Kidney epithelial cell (primary cell): ENCODE results near the gene OXSM. TPM values are rescaled to one million over a fixed set of nuclear protein-coding genes. Genes with fewer than 3 reads are reported as not detected.

Experiments used
- DNase-seq: peaks from one replicate; pipeline ENCODE4 v3.0.0-alpha.2; 2010; ENCODE audit warnings: low read depth
- H3K27me3 ChIP-seq: 2 replicates; pipeline ENCODE4 v1.6.0; 2011; ENCODE audit warnings: low read length; ENCODE audit not compliant: control insufficient read depth, insufficient read depth
- H3K36me3 ChIP-seq: 2 replicates; pipeline ENCODE4 v1.5.1; 2011; ENCODE audit warnings: low read length; ENCODE audit not compliant: control insufficient read depth, insufficient read depth
- H3K4me3 ChIP-seq: 2 replicates; pipeline ENCODE4 v1.5.1; 2011; ENCODE audit warnings: low read depth, mild to moderate bottlenecking, control low read depth, low read length
- CTCF ChIP-seq: IDR thresholded peaks from 2 replicates; pipeline ENCODE4 v1.5.1; 2011; ENCODE audit warnings: mild to moderate bottlenecking, moderate library complexity, low read length, control low read depth, inconsistent platforms; ENCODE audit not compliant: insufficient read depth, poor library complexity, severe bottlenecking
- total RNA-seq: library from RNA; depleted of rRNA; stranded (reverse); fragments of >200 nt; gene quantifications from 2 replicates; pipeline ENCODE4 v1.2.3, GENCODE V29; 2015

OXSM gene
- total RNA-seq, 1 donor from 2014 or later, result 15.1 TPM

- Histone ChIP-seq H3K27me3 (no peaks in the 10 kb centered on the region), H3K36me3 (no peaks in the 10 kb centered on the region), H3K4me3 (peak overlapping the region; percentile 95)
- DNase-seq, result no peak
- no peak for TF ChIP-seq CTCF
Observed at GRCh38 chr3:25781758-25782594, 7.9 kb upstream of the OXSM start.

GRCh38 chr3:25782636-25782937, 7.3 kb upstream of the OXSM start:
- Histone ChIP-seq H3K36me3 (no peaks in the 10 kb centered on the region), H3K27me3 (no peaks in the 10 kb centered on the region), H3K4me3 (peak overlapping the region; percentile 95)
- no peak for TF ChIP-seq CTCF
- no peak for DNase-seq

GRCh38 chr3:25782938-25783660, 6.8 kb upstream of the OXSM start, which contains the start of gene NGLY1:
Gene NGLY1 (minus strand): TSS chr3:25783443. CDS start chr3:25783390, 53 bp downstream.
- peak within 1 kb of the TSS; percentile 95 for H3K4me3 ChIP-seq
- no peaks in the 10 kb centered on the region for H3K27me3 ChIP-seq
- no peaks in the 10 kb centered on the region for H3K36me3 ChIP-seq
- DNase-seq, result peak; percentile 31
- TF ChIP-seq CTCF, result no peak

- peak overlapping the region; percentile 85 for H3K4me3 ChIP-seq
- H3K36me3 ChIP-seq, result no peaks in the 10 kb centered on the region
- no peak for DNase-seq
- no peak for TF ChIP-seq CTCF
- no peaks in the 10 kb centered on the region for H3K27me3 ChIP-seq
Observed at GRCh38 chr3:25783661-25784512, 6.0 kb upstream of the OXSM start.

- H3K4me3 ChIP-seq, result no peak overlapping the region
- H3K36me3 ChIP-seq, result no peaks in the 10 kb centered on the region
- no peak for DNase-seq
- no peak for TF ChIP-seq CTCF
- H3K27me3 ChIP-seq, result no peaks in the 10 kb centered on the region
Observed at GRCh38 chr3:25784971-25785370, 4.9 kb upstream of the OXSM start.
